Measurements from ENCODE around the gene MUC3A. TPM values are rescaled to one million over a fixed set of nuclear protein-coding genes. Genes with fewer than 3 reads are reported as not detected.

Gene MUC3A
- polyA plus RNA-seq, 1 experiment: not detected

DNA sequence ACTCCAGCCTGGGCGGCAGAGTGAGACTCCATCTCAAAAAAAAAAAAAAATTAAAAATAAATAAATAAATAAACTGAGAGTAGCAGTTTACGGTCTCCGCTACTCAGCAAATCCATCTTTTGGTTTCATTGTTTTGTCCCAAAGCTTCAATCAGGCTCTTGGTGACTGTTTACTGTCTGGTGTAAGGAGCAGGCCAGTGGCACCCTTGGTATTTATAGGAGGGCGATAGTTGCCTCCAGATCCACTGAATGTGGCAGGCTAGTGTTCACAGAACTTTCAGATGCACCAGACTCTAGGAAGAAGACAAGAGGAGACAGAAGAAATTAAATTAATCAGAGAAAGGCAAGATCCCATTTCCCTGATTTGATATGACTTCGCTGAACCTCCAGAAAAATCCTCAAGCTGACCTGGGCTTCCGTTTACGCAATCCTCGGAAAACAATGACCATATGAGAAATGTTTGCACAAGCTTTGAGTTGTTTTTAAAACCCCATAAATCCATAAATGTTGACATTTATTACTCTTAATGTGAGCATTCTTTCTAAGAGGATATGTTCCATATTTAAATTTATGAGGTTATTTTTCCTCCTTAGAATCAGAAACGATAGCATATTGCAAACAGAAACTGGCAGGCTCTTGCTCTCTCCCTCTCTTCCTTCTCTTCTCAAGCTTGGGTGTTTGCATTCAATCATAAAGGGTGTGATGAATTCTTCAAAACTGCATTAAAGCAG lies 7.1 kb upstream of the MUC3A start:
- DNase-seq (ENCODE audit: low read depth, low spot score): no peak

DNA sequence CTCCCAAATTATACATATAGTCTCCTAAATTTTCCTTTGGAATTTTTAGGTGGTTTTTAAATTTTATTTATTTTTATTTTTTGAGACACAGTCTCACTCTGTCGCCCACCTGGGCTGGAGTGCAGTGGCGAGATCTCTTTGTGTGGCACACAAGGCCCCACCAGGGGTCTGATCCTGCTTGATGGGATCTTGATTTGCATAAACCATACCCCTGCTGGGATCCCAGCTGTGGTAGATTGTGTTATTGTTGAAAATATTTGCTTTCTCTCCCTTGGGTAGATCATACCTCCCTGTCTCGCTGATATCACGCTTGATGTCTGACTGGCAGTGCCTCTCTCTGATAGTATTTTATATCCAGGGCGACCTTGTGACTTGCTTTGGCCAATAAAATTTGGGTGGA lies 5.6 kb upstream of the MUC3A start:
- Histone ChIP-seq H3K9me3 (ENCODE audit: control insufficient read depth, insufficient read depth, low read length) (0 out of 2 replicates have a peak, but pooled peaks cover 2% of the 10 kb centered on the region), H3K4me3 (ENCODE audit: low read depth, low read length) (no peak overlapping the region), H3K27ac (ENCODE audit: low read depth, low read length) (no peak overlapping the region), H3K27me3 (ENCODE audit: control insufficient read depth, insufficient read depth, low read length) (peaks cover 10% of the 10 kb centered on the region)
- POLR2A ChIA-PET: no interaction called here
- DNase-seq (ENCODE audit: low read depth, low spot score): no peak
- TF ChIP-seq, protein P1, sequence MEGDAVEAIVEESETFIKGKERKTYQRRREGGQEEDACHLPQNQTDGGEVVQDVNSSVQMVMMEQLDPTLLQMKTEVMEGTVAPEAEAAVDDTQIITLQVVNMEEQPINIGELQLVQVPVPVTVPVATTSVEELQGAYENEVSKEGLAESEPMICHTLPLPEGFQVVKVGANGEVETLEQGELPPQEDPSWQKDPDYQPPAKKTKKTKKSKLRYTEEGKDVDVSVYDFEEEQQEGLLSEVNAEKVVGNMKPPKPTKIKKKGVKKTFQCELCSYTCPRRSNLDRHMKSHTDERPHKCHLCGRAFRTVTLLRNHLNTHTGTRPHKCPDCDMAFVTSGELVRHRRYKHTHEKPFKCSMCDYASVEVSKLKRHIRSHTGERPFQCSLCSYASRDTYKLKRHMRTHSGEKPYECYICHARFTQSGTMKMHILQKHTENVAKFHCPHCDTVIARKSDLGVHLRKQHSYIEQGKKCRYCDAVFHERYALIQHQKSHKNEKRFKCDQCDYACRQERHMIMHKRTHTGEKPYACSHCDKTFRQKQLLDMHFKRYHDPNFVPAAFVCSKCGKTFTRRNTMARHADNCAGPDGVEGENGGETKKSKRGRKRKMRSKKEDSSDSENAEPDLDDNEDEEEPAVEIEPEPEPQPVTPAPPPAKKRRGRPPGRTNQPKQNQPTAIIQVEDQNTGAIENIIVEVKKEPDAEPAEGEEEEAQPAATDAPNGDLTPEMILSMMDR (IDR thresholded peaks at IDR 0.05; ENCODE audit: low read depth, low read length): no peak
- CTCF ChIA-PET: no interaction called here

More for the DNA sequence above, 7.1 kb upstream of the MUC3A start:
- POLR2A ChIA-PET: no interaction called here
- H3K4me3 ChIP-seq (ENCODE audit: low read depth, low read length): no peak overlapping the region
- 0 out of 2 replicates have a peak, but pooled peaks cover 2% of the 10 kb centered on the region for H3K9me3 ChIP-seq (ENCODE audit: control insufficient read depth, insufficient read depth, low read length)
- TF ChIP-seq, protein P1 (IDR thresholded peaks at IDR 0.05; ENCODE audit: low read depth, low read length): no peak
- no peak overlapping the region for H3K27ac ChIP-seq (ENCODE audit: low read depth, low read length)
- CTCF ChIA-PET: no interaction called here
- peaks cover 9% of the 10 kb centered on the region for H3K27me3 ChIP-seq (ENCODE audit: control insufficient read depth, insufficient read depth, low read length)

DNA sequence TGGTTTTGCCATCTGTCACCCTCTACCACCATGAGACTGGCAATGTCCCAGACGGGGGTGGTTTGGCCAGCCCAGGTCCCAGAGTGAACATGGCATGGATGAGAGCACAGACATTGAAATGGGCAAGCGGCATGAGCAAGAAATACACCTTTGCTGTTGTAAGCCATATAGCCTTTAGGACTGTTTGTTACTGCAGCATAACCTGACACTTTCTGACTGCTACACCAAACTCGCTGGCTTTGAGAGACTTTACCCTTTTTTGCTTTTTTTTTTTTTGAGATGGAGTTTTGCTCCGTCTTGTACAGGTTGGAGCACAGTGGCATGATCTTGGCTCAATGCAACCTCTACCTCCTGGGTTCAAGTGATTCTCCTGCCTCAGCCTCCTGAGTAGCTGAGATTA lies 5.2 kb upstream of the MUC3A start:
- CTCF ChIA-PET: no interaction called here

DNA sequence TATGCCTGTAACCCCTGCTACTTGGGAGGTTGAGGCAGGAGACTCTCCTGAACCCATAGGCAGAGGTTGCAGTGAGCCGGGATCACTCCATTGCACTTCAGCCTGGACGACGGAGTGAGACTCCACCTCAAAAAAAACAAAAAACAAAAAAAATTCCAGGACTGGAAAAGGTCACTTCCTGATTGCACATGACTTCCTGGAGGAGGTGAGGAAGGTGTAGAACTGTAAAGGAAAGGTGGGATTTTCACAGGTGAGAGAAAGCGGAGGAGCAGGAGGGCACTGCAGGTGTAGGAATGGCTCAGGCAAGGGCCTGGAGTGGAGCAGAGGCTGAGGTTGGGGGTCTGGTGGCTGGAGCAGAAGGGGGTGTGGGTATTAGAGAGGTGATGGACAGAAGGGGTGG lies 3.2 kb upstream of the MUC3A start:
- peaks cover 2% of the 10 kb centered on the region; the same call in 1 of the 2 replicates for H3K9me3 ChIP-seq (ENCODE audit: control insufficient read depth, insufficient read depth, low read length)
- H3K27ac ChIP-seq (ENCODE audit: low read depth, low read length): no peak overlapping the region
- ChIA-PET POLR2A (no interaction called here), CTCF (no interaction called here)
- peaks cover 29% of the 10 kb centered on the region for H3K27me3 ChIP-seq (ENCODE audit: control insufficient read depth, insufficient read depth, low read length)
- TF ChIP-seq, protein P1 (IDR thresholded peaks at IDR 0.05; ENCODE audit: low read depth, low read length): no peak
- no peak for DNase-seq (ENCODE audit: low read depth, low spot score)
- no peak overlapping the region for H3K4me3 ChIP-seq (ENCODE audit: low read depth, low read length)

More for the DNA sequence above, 5.2 kb upstream of the MUC3A start:
- H3K9me3 ChIP-seq (ENCODE audit: control insufficient read depth, insufficient read depth, low read length): 0 out of 2 replicates have a peak, but pooled peaks cover 2% of the 10 kb centered on the region
- POLR2A ChIA-PET: no interaction called here
- TF ChIP-seq, protein P1 (IDR thresholded peaks at IDR 0.05; ENCODE audit: low read depth, low read length): no peak
- peaks cover 14% of the 10 kb centered on the region for H3K27me3 ChIP-seq (ENCODE audit: control insufficient read depth, insufficient read depth, low read length)
- DNase-seq (ENCODE audit: low read depth, low spot score): no peak
- H3K27ac ChIP-seq (ENCODE audit: low read depth, low read length): no peak overlapping the region
- no peak overlapping the region for H3K4me3 ChIP-seq (ENCODE audit: low read depth, low read length)

DNA sequence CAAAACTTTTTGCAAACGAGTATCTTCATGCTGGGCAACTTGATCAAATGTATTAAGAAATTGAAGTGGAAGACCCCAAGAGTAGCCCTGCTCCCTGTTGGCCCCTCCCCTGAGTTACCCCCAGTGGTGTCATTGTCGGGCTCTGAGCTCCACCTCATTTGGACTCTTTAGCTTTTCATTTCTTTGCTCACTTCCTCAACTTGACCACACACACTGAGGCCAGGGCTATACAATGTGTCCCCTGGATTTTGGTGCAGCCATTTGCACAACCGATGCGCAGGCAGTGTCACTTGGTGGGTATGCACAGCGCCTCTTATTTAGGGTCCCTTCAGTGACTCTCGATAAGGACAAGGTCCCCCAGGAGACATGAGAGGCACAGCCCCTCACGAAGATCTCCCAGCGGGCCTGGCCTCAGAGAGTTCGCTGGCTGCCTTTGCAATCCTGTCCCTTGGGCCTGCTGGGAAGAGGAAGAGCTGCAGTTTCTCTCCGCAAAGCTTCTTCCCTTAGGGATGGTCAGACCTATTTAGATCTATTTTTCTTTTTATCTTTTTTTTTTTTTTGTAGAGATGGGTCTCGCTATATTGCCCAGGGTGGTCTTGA lies 2.5 kb upstream of the MUC3A start:
- CTCF ChIA-PET: no interaction called here
- peaks cover 2% of the 10 kb centered on the region; the same call in 1 of the 2 replicates for H3K9me3 ChIP-seq (ENCODE audit: control insufficient read depth, insufficient read depth, low read length)
- POLR2A ChIA-PET: no interaction called here
- TF ChIP-seq, protein P1 (IDR thresholded peaks at IDR 0.05; ENCODE audit: low read depth, low read length): no peak
- no peak for DNase-seq (ENCODE audit: low read depth, low spot score)
- no peak overlapping the region for H3K4me3 ChIP-seq (ENCODE audit: low read depth, low read length)
- peaks cover 35% of the 10 kb centered on the region for H3K27me3 ChIP-seq (ENCODE audit: control insufficient read depth, insufficient read depth, low read length)
- no peak overlapping the region for H3K27ac ChIP-seq (ENCODE audit: low read depth, low read length)
